Activated CD4-positive, alpha-beta T cell treated with anti-CD3 and anti-CD28 coated beads, Interleukin-2, Interleukin-4, amounts not matched to agents 100 ng/mL and 50 ng/mL, durations not matched to agents 16 hours and 8 hours (primary cell): ENCODE measurements around the gene ACLY.
"Not testable (repeated sequence)": the region's sequence is repeated elsewhere in the genome, so short reads cannot be mapped to it uniquely, and the experiment has no call there.

Experiments used
- DNase-seq: peaks from one replicate; pipeline ENCODE4 v3.0.0-alpha.2; 2020; ENCODE audit warnings: low spot score

ACLY gene

GRCh38 chr17:41910701-41911391 is 7.9 kb downstream of the ACLY start:
- DNase-seq: no peak

GRCh38 chr17:41909088-41909487 is 9.7 kb downstream of the ACLY start:
- DNase-seq: no peak

GRCh38 chr17:41907633-41908539 is 10.9 kb downstream of the ACLY start:
- DNase-seq: no peak

- DNase-seq: no peak
Observed at GRCh38 chr17:41907185-41907556, 11.6 kb downstream of the ACLY start.

- no peak for DNase-seq
Observed at GRCh38 chr17:41906465-41907184, 12.1 kb downstream of the ACLY start.

GRCh38 chr17:41905172-41905571 is 13.6 kb downstream of the ACLY start:
- DNase-seq: no peak

GRCh38 chr17:41904242-41904841 is 14.4 kb downstream of the ACLY start:
- DNase-seq: no peak

- no peak for DNase-seq
Observed at GRCh38 chr17:41901646-41902045, 17.1 kb downstream of the ACLY start.

- DNase-seq: no peak
Observed at GRCh38 chr17:41896726-41897125, 22.0 kb downstream of the ACLY start.

- DNase-seq: no peak
Observed at GRCh38 chr17:41895617-41896016, 23.1 kb downstream of the ACLY start.

GRCh38 chr17:41894791-41895331 is 23.9 kb downstream of the ACLY start:
- no peak for DNase-seq

GRCh38 chr17:41893384-41893783 is 25.4 kb downstream of the ACLY start:
- DNase-seq: no peak

GRCh38 chr17:41892021-41892376 is 26.8 kb downstream of the ACLY start:
- DNase-seq: no peak

GRCh38 chr17:41891135-41892020 is 27.4 kb downstream of the ACLY start:
- DNase-seq: no peak

- DNase-seq: no peak
Observed at GRCh38 chr17:41888332-41888965, 30.3 kb downstream of the ACLY start.

- DNase-seq: no peak
Observed at GRCh38 chr17:41885733-41886132, 33.0 kb downstream of the ACLY start.

GRCh38 chr17:41882756-41883155 is 36.0 kb downstream of the ACLY start:
- DNase-seq: no peak

- DNase-seq: no peak
Observed at GRCh38 chr17:41880130-41880529, 38.6 kb downstream of the ACLY start.

- DNase-seq: not testable (repeated sequence)
Observed at GRCh38 chr17:41874293-41874670, 44.5 kb downstream of the ACLY start.

GRCh38 chr17:41873559-41874292 is 45.0 kb downstream of the ACLY start:
- no peak for DNase-seq
